PC-9 (cell line): Measurements from ENCODE around the gene MORN3. TPM values are rescaled to one million over a fixed set of nuclear protein-coding genes. Genes with fewer than 3 reads are reported as not detected.

ENCODE experiments used
- BruUV-seq: library from RNA; stranded (reverse); fragments of 400-500 nt; replicated peaks from 2 replicates; lab custom pipeline; 2021; lab: Mats Ljungman, UMichigan
- CTCF ChIA-PET: fragments of 300-600 bp; sonication (Branson Sonifier 250); formaldehyde crosslinking; loops from one replicate; lab custom pipeline; 2022; ENCODE audit warnings: antibody characterized with exemption; lab: Charles Lee
- POLR2A ChIA-PET: fragments of 300-600 bp; sonication (Branson Sonifier 250); formaldehyde crosslinking; loops from one replicate; lab custom pipeline; 2022; ENCODE audit warnings: antibody characterized with exemption; ENCODE audit not compliant: unreplicated experiment; lab: Charles Lee
- DNase-seq, 2 experiments: peaks; one replicate each; pipeline versions ENCODE4 v3.0.0 to v3.0.0-alpha.2; 2015 to 2022; ENCODE audit warnings: mixed read lengths in 1 of 2
- H2AFZ ChIP-seq: fragments of 200-600 bp; sonication (generic); 2 replicates; pipeline ENCODE4 v1.8.1; 2017; ENCODE audit warnings: antibody characterized with exemption
- H3F3A ChIP-seq: fragments of 200-600 bp; sonication (generic); 2 replicates; pipeline ENCODE4 v1.8.1; 2017; ENCODE audit warnings: antibody characterized with exemption, mild to moderate bottlenecking, low read depth; ENCODE audit not compliant: insufficient read depth
- H3K27ac ChIP-seq: fragments of 200-600 bp; sonication (generic); 2 replicates; pipeline ENCODE4 v1.6.1; 2016; ENCODE audit warnings: mixed run types
- H3K27me3 ChIP-seq: fragments of 200-600 bp; sonication (generic); 2 replicates; pipeline ENCODE4 v1.6.1; 2016; ENCODE audit warnings: low read depth, mixed run types; ENCODE audit not compliant: insufficient read depth
- H3K36me3 ChIP-seq: fragments of 200-600 bp; sonication (generic); 2 replicates; pipeline ENCODE4 v1.6.1; 2016; ENCODE audit warnings: low read depth, mixed run types
- H3K4me1 ChIP-seq: fragments of 200-600 bp; sonication (generic); replicated peaks from 2 replicates; pipeline ENCODE4 v1.6.1; 2016; ENCODE audit warnings: mixed run types; ENCODE audit not compliant: insufficient read depth
- H3K4me2 ChIP-seq: fragments of 200-600 bp; sonication (generic); 2 replicates; pipeline ENCODE4 v1.6.1; 2017; ENCODE audit warnings: mixed run types
- H3K4me3 ChIP-seq: fragments of 200-600 bp; sonication (generic); 2 replicates; pipeline ENCODE4 v1.6.1; 2016; ENCODE audit warnings: mixed run types
- H3K79me2 ChIP-seq: fragments of 200-600 bp; sonication (generic); 2 replicates; pipeline ENCODE4 v1.6.1; 2017; ENCODE audit warnings: low read depth, mixed run types
- H3K9me2 ChIP-seq: fragments of 200-600 bp; sonication (generic); 2 replicates; pipeline ENCODE4 v1.8.1; 2017; ENCODE audit warnings: mild to moderate bottlenecking; ENCODE audit not compliant: insufficient read depth
- H3K9me3 ChIP-seq: fragments of 200-600 bp; sonication (generic); 2 replicates; pipeline ENCODE4 v1.8.1; 2016; ENCODE audit warnings: low read depth; ENCODE audit not compliant: insufficient read depth
- H4K20me1 ChIP-seq: fragments of 200-600 bp; sonication (generic); 2 replicates; pipeline ENCODE4 v1.8.1; 2017; ENCODE audit not compliant: insufficient read depth
- CTCF ChIP-seq: fragments of 200-600 bp; sonication (generic); conservative IDR thresholded peaks from 2 replicates; pipeline ENCODE4 v1.6.1; 2017; ENCODE audit warnings: mixed run types, antibody characterized with exemption, mild to moderate bottlenecking, moderate library complexity
- EZH2 ChIP-seq: fragments of 200-600 bp; sonication (generic); IDR thresholded peaks from 2 replicates; pipeline ENCODE4 v1.8.0; 2017; ENCODE audit warnings: antibody characterized with exemption, low read depth
- intact Hi-C: fragments of 100-400 bp; cut with micrococcal nuclease; formaldehyde crosslinking; loops from one replicate; pipeline ENCODE4 v1.10.0; 2022; ENCODE audit not compliant: unreplicated experiment
- total RNA-seq: library from RNA; stranded (reverse); gene quantifications from 2 replicates; pipeline ENCODE4 v1.2.3, GENCODE V29; 2021

MORN3 gene
- total RNA-seq, 1 experiment from 2014 or later = 1.8 TPM

- Histone ChIP-seq H3K9me2 (no peaks in the 10 kb centered on the region), H3F3A (no peaks in the 10 kb centered on the region), H4K20me1 (no peaks in the 10 kb centered on the region), H2AFZ (no peak overlapping the region), H3K27ac (no peak overlapping the region), H3K9me3 (no peaks in the 10 kb centered on the region), H3K4me1 (no peaks in the 10 kb centered on the region; the same call in 1 of the 2 replicates), H3K4me3 (no peak overlapping the region), H3K36me3 (no peaks in the 10 kb centered on the region), H3K79me2 (no peaks in the 10 kb centered on the region), H3K27me3 (no peaks in the 10 kb centered on the region), H3K4me2 (no peak overlapping the region)
- TF ChIP-seq CTCF (no peak), EZH2 (no peak)
- ChIA-PET POLR2A (interaction anchor here (0.6 kb wide), 1 partner anchor 264 kb away, joined by 3 read pairs; no protein-coding TSS in a partner anchor), CTCF (interaction anchor here (0.7 kb wide), 1 partner anchor 44 kb away, joined by 3 read pairs; no protein-coding TSS in a partner anchor)
- intact Hi-C loops = no loop called here
- DNase-seq = no peak
- no TSS peak for BruUV-seq
These were observed 50.7 kb downstream of the MORN3 start for GRCh38 chr12:121618659-121619233.

GRCh38 chr12:121614872-121615467, 54.5 kb downstream of the MORN3 start:
- H3K79me2 ChIP-seq = no peaks in the 10 kb centered on the region
- no peaks in the 10 kb centered on the region for H3K9me3 ChIP-seq
- BruUV-seq = no TSS peak
- POLR2A ChIA-PET = no interaction called here
- intact Hi-C loops = no loop called here
- CTCF ChIA-PET = no interaction called here
- DNase-seq = no peak
- no peaks in the 10 kb centered on the region; the same call in 1 of the 2 replicates for H3K4me1 ChIP-seq
- H3K27ac ChIP-seq = no peak overlapping the region
- no peak overlapping the region for H2AFZ ChIP-seq
- H3K4me2 ChIP-seq = no peak overlapping the region
- no peaks in the 10 kb centered on the region for H3F3A ChIP-seq
- no peak overlapping the region for H3K4me3 ChIP-seq
- H3K36me3 ChIP-seq = no peaks in the 10 kb centered on the region
- H3K27me3 ChIP-seq = no peaks in the 10 kb centered on the region
- H3K9me2 ChIP-seq = no peaks in the 10 kb centered on the region
- H4K20me1 ChIP-seq = no peaks in the 10 kb centered on the region
- TF ChIP-seq EZH2 = no peak
- TF ChIP-seq CTCF = no peak

- H2AFZ ChIP-seq = no peak overlapping the region
- TF ChIP-seq EZH2 (no peak), CTCF (no peak)
- no peaks in the 10 kb centered on the region for H3K9me3 ChIP-seq
- H4K20me1 ChIP-seq = no peaks in the 10 kb centered on the region
- no peaks in the 10 kb centered on the region for H3F3A ChIP-seq
- H3K27ac ChIP-seq = no peak overlapping the region
- no peak overlapping the region for H3K4me2 ChIP-seq
- H3K4me1 ChIP-seq = no peaks in the 10 kb centered on the region; the same call in 1 of the 2 replicates
- H3K79me2 ChIP-seq = no peaks in the 10 kb centered on the region
- no peaks in the 10 kb centered on the region for H3K27me3 ChIP-seq
- no peaks in the 10 kb centered on the region for H3K36me3 ChIP-seq
- ChIA-PET POLR2A (no interaction called here), CTCF (no interaction called here)
- no peaks in the 10 kb centered on the region for H3K9me2 ChIP-seq
- no peak for DNase-seq
- no peak overlapping the region for H3K4me3 ChIP-seq
- no TSS peak for BruUV-seq
- intact Hi-C loops = no loop called here
These were observed 56.0 kb downstream of the MORN3 start for GRCh38 chr12:121613462-121613861.
